Naive thymus-derived CD4-positive, alpha-beta T cell (primary cell): Measurements from ENCODE around the gene E2F3. TPM values are rescaled to one million over a fixed set of nuclear protein-coding genes. Genes with fewer than 3 reads are reported as not detected.
A peak's percentile ranks its signal among the peaks of the same experiment; 100 is the strongest.

Experiments used
- ATAC-seq: fragments of 150-1000 bp; cut with Tn5 transposase; 2 replicates; pipeline ENCODE4 v1.10.0; 2021; ENCODE audit warnings: mild to moderate bottlenecking, moderate library complexity
- CTCF ChIA-PET: fragments of 350-600 bp; sonication (Branson Sonifier 250); formaldehyde crosslinking; loops from one replicate; lab custom pipeline; 2021; ENCODE audit warnings: antibody characterized with exemption; lab: Charles Lee
- POLR2A ChIA-PET: fragments of 350-600 bp; sonication (Branson Sonifier 250); formaldehyde crosslinking; loops from one replicate; lab custom pipeline; 2021; ENCODE audit warnings: antibody characterized with exemption, inconsistent platforms; lab: Charles Lee
- DNase-seq, 9 donors: peaks; one replicate each; pipeline versions ENCODE4 v3.0.0 to v3.0.0-alpha.2; 2020 to 2022; ENCODE audit warnings: mixed read lengths in 1 of 9
- H3K27ac ChIP-seq: one replicate; pipeline ENCODE4 v1.7.0; 2013; ENCODE audit warnings: mild to moderate bottlenecking, low read depth, low read length, moderate library complexity
- H3K27me3 ChIP-seq, 2 donors: one replicate each; pipeline ENCODE4 v1.7.0; 2013; ENCODE audit warnings: low read length in 2 of 2, mild to moderate bottlenecking in 2 of 2, moderate library complexity in 2 of 2; ENCODE audit not compliant: control insufficient read depth in 2 of 2, insufficient read depth in 2 of 2
- H3K36me3 ChIP-seq, 3 experiments: 1 replicate in 2 of 3; 2 replicates in 1 of 3; pipeline ENCODE4 v1.7.0; 2013; ENCODE audit warnings: low read length in 3 of 3, mild to moderate bottlenecking in 3 of 3, moderate library complexity in 1 of 3; ENCODE audit not compliant: insufficient read depth in 3 of 3, control insufficient read depth in 2 of 3
- H3K4me1 ChIP-seq, 2 donors: one replicate each; pipeline ENCODE4 v1.7.0; 2013; ENCODE audit warnings: low read length in 2 of 2, mild to moderate bottlenecking in 2 of 2, moderate library complexity in 1 of 2; ENCODE audit not compliant: control insufficient read depth in 2 of 2, insufficient read depth in 2 of 2
- H3K4me3 ChIP-seq: 2 replicates; pipeline ENCODE4 v1.7.0; 2013; ENCODE audit warnings: mild to moderate bottlenecking, low read length
- H3K9me3 ChIP-seq, 3 experiments: 1 replicate in 2 of 3; 2 replicates in 1 of 3; pipeline ENCODE4 v1.7.0; 2013; ENCODE audit warnings: low read length in 3 of 3; ENCODE audit not compliant: control insufficient read depth in 2 of 3
- H3K27ac Mint-ChIP-seq, 9 donors: one replicate each; pipeline ENCODE4 v1.8.0; 2020 to 2022; ENCODE audit warnings: mixed read lengths in 9 of 9, mild to moderate bottlenecking in 8 of 9, moderate library complexity in 5 of 9, inconsistent platforms in 2 of 9
- H3K27me3 Mint-ChIP-seq, 5 donors: one replicate each; pipeline ENCODE4 v1.8.0; 2021 to 2022; ENCODE audit warnings: mixed read lengths in 5 of 5, mild to moderate bottlenecking in 1 of 5
- H3K36me3 Mint-ChIP-seq, 5 donors: one replicate each; pipeline ENCODE4 v1.8.0; 2020 to 2022; ENCODE audit warnings: mixed read lengths in 5 of 5, mild to moderate bottlenecking in 3 of 5, inconsistent platforms in 1 of 5
- H3K4me1 Mint-ChIP-seq, 7 donors: one replicate each; pipeline ENCODE4 v1.8.0; 2020 to 2022; ENCODE audit warnings: mixed read lengths in 7 of 7, mild to moderate bottlenecking in 3 of 7, inconsistent platforms in 1 of 7
- H3K4me3 Mint-ChIP-seq, 10 donors: one replicate each; pipeline ENCODE4 v1.8.0; 2020 to 2022; ENCODE audit warnings: mild to moderate bottlenecking in 10 of 10, mixed read lengths in 10 of 10, moderate library complexity in 6 of 10, inconsistent platforms in 2 of 10
- H3K9me3 Mint-ChIP-seq, 11 donors: one replicate each; pipeline ENCODE4 v1.8.0; 2020 to 2022; ENCODE audit warnings: mixed read lengths in 11 of 11, mild to moderate bottlenecking in 4 of 11, inconsistent platforms in 1 of 11, moderate library complexity in 1 of 11
- intact Hi-C, 2 donors: fragments of 100-400 bp; cut with micrococcal nuclease; formaldehyde crosslinking; loops; one replicate each; pipeline ENCODE4 v1.15.1; 2023
- polyA plus RNA-seq, 2 donors: library from polyadenylated mRNA; unstranded; fragments of 300-500 nt; fragmentation: Illumina TruSeq; gene quantifications; one replicate each; pipeline ENCODE4 v1.2.3, GENCODE V29; 2021
- total RNA-seq, 6 experiments: library from RNA in 5 of 6; stranded (reverse) in 5 of 6; gene quantifications; 1 replicate in 5 of 6; 2 replicates in 1 of 6; pipeline ENCODE4 v1.2.3 and lab custom pipeline; 2021 to 2026

Gene E2F3
- total and polyA plus RNA-seq, 7 experiments from 2014 or later = 3.0 to 39.2 (median 10.6) TPM

- DNase-seq (no peak), ATAC-seq (no peak)
- no peaks in the 10 kb centered on the region for H3K9me3 ChIP-seq
- Mint-ChIP-seq H3K4me3 (no peak overlapping the region), H3K36me3 (peaks cover 13 to 35% (median 22%) of the 10 kb centered on the region in 5 donors), H3K27me3 (no peaks in the 10 kb centered on the region), H3K4me1 (peaks cover 0 to 13% (median 0%) of the 10 kb centered on the region in 7 donors), H3K9me3 (no peaks in the 10 kb centered on the region), H3K27ac (peak overlapping the region in 1 of 9 donors; percentile 66)
- no peak overlapping the region for H3K27ac ChIP-seq
- CTCF ChIA-PET = no interaction called here
- H3K27me3 ChIP-seq = no peaks in the 10 kb centered on the region
- no peaks in the 10 kb centered on the region for H3K4me1 ChIP-seq
- peaks cover 0 to 10% (median 8%) of the 10 kb centered on the region in 3 experiments for H3K36me3 ChIP-seq
- H3K4me3 ChIP-seq = no peak overlapping the region
- intact Hi-C loops = no loop called here
- POLR2A ChIA-PET = no interaction called here
These were observed 77.4 kb downstream of the E2F3 start for GRCh38 chr6:20479060-20479459.

DNA sequence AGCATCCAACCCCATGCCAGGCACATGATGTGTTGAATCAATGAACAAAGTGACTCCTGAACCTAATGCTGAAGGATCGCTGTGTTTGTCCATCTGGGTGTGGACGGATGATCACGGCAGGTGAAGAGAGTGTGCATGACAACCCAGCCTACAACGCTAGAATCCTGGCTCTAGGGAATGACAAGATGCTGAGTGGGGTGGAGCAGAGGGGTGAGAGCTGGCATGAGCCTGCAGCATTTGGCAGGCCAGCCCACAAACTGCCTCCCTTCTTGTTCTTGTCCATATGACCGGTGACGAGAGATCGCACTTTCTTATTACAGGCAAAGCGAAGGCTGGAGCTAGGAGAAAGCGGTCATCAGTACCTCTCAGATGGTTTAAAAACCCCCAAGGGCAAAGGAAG, 77.8 kb downstream of the E2F3 start:
- ATAC-seq (no peak), DNase-seq (no peak)
- no peaks in the 10 kb centered on the region for H3K9me3 ChIP-seq
- ChIA-PET POLR2A (no interaction called here), CTCF (no interaction called here)
- Mint-ChIP-seq H3K4me1 (peaks cover 0 to 10% (median 0%) of the 10 kb centered on the region in 7 donors), H3K27ac (peak overlapping the region in 1 of 9 donors; percentile 66), H3K36me3 (peaks cover 18 to 40% (median 22%) of the 10 kb centered on the region in 5 donors), H3K27me3 (no peaks in the 10 kb centered on the region), H3K4me3 (no peak overlapping the region), H3K9me3 (no peaks in the 10 kb centered on the region)
- no peak overlapping the region for H3K4me3 ChIP-seq
- no peaks in the 10 kb centered on the region for H3K27me3 ChIP-seq
- no peak overlapping the region for H3K27ac ChIP-seq
- intact Hi-C loops = no loop called here
- no peaks in the 10 kb centered on the region for H3K4me1 ChIP-seq
- H3K36me3 ChIP-seq = peaks cover 0 to 10% (median 8%) of the 10 kb centered on the region in 3 experiments

- no peak for DNase-seq
- no peaks in the 10 kb centered on the region for H3K27me3 ChIP-seq
- Mint-ChIP-seq H3K36me3 (peaks cover 18 to 36% (median 23%) of the 10 kb centered on the region in 5 donors), H3K4me3 (no peak overlapping the region), H3K4me1 (peaks cover 0 to 9% (median 0%) of the 10 kb centered on the region in 7 donors), H3K9me3 (no peaks in the 10 kb centered on the region), H3K27ac (peak overlapping the region in 1 of 9 donors; percentile 11), H3K27me3 (no peaks in the 10 kb centered on the region)
- POLR2A ChIA-PET = interaction anchor here (1.1 kb wide), 1 partner anchor 47 kb away, joined by 3 read pairs; no protein-coding TSS in a partner anchor
- CTCF ChIA-PET = no interaction called here
- H3K4me1 ChIP-seq = no peaks in the 10 kb centered on the region
- peaks cover 0 to 10% (median 8%) of the 10 kb centered on the region in 3 experiments for H3K36me3 ChIP-seq
- intact Hi-C loops = loop anchor here in 1 of 2 donors (10.0 kb wide), 1 partner anchor 76 kb away; the partner anchor contains the start of gene E2F3
- no peak for ATAC-seq
- no peaks in the 10 kb centered on the region for H3K9me3 ChIP-seq
- no peak overlapping the region for H3K27ac ChIP-seq
- H3K4me3 ChIP-seq = no peak overlapping the region
These were observed 79.6 kb downstream of the E2F3 start for GRCh38 chr6:20481281-20481680.

DNA sequence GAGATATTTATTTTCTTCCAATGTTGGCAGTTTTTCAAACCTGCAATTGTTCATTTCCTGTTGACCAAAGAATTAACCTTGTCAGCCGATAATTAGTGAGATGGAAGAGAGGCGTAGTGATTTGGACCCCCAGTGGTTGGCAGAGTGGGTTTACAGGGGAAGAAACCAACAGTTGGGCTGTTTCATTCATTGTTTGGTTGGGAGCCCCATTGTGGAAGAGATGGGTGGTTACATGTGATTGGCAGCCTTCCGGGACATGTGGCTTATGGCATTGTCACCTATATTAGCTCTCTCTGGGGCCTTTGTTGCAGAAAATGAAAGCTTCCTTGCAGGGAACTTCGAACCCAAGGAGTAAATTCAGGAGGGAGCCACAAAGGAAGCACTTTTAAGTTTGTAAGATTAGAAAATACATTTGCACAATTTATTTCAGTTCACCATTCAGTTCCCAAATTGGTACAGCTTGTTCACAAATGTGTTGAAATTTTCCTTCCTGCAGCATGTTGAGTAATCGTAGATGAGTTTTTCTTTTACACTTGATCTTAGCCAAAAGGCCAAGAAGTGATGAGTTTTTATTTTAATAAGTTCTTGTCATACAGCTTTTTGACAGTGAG, 82.3 kb downstream of the E2F3 start:
- ChIA-PET CTCF (no interaction called here), POLR2A (no interaction called here)
- Histone ChIP-seq H3K4me3 (no peak overlapping the region), H3K27me3 (no peaks in the 10 kb centered on the region), H3K27ac (no peak overlapping the region), H3K4me1 (no peaks in the 10 kb centered on the region), H3K36me3 (peaks cover 5 to 16% (median 13%) of the 10 kb centered on the region in 3 experiments), H3K9me3 (no peaks in the 10 kb centered on the region)
- H3K9me3 Mint-ChIP-seq = no peaks in the 10 kb centered on the region
- intact Hi-C loops = loop anchor here in 1 of 2 donors (10.0 kb wide), 1 partner anchor 79 kb away; the partner anchor contains the start of gene E2F3
- peaks cover 0 to 9% (median 0%) of the 10 kb centered on the region in 7 donors for H3K4me1 Mint-ChIP-seq
- H3K27me3 Mint-ChIP-seq = no peaks in the 10 kb centered on the region
- no peak overlapping the region for H3K4me3 Mint-ChIP-seq
- DNase-seq = no peak
- peak overlapping the region in 1 of 9 donors; percentile 11 for H3K27ac Mint-ChIP-seq
- ATAC-seq = no peak
- peaks cover 24 to 58% (median 38%) of the 10 kb centered on the region in 5 donors for H3K36me3 Mint-ChIP-seq

DNA sequence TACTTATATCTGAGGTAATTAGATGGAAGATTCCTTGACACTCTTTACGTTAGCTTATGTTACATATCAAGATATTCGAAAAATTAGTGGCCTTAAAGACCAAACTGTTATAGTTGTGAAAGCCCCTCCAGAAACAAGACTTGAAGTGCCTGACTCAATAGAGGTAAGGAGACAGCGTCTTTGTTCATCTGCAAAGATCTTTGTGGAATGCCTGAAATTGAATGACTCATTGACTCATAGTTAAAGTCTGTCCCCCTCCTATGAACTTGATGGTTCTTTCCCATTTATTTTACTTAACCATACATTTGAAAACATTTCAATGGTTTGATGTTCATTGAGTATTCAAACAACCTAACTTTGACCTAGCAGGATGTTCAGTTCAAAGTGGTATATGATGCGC, 85.0 kb downstream of the E2F3 start:
- ATAC-seq = no peak
- H3K4me1 ChIP-seq = no peaks in the 10 kb centered on the region
- peaks cover 28 to 72% (median 45%) of the 10 kb centered on the region in 5 donors for H3K36me3 Mint-ChIP-seq
- no peaks in the 10 kb centered on the region for H3K9me3 Mint-ChIP-seq
- intact Hi-C loops = loop anchor here in 1 of 2 donors (10.0 kb wide), 1 partner anchor 82 kb away; the partner anchor contains the start of gene E2F3
- DNase-seq = no peak
- no peak overlapping the region for H3K4me3 ChIP-seq
- peaks cover 0 to 7% (median 0%) of the 10 kb centered on the region in 7 donors for H3K4me1 Mint-ChIP-seq
- peaks cover 5 to 21% (median 12%) of the 10 kb centered on the region in 3 experiments for H3K36me3 ChIP-seq
- H3K9me3 ChIP-seq = no peaks in the 10 kb centered on the region
- CTCF ChIA-PET = no interaction called here
- H3K27ac ChIP-seq = no peak overlapping the region
- H3K27ac Mint-ChIP-seq = no peak overlapping the region
- H3K27me3 ChIP-seq = no peaks in the 10 kb centered on the region
- H3K27me3 Mint-ChIP-seq = no peaks in the 10 kb centered on the region
- POLR2A ChIA-PET = interaction anchor here (0.7 kb wide), 1 partner anchor 45 kb away, joined by 3 read pairs; no protein-coding TSS in a partner anchor
- H3K4me3 Mint-ChIP-seq = no peak overlapping the region

DNA sequence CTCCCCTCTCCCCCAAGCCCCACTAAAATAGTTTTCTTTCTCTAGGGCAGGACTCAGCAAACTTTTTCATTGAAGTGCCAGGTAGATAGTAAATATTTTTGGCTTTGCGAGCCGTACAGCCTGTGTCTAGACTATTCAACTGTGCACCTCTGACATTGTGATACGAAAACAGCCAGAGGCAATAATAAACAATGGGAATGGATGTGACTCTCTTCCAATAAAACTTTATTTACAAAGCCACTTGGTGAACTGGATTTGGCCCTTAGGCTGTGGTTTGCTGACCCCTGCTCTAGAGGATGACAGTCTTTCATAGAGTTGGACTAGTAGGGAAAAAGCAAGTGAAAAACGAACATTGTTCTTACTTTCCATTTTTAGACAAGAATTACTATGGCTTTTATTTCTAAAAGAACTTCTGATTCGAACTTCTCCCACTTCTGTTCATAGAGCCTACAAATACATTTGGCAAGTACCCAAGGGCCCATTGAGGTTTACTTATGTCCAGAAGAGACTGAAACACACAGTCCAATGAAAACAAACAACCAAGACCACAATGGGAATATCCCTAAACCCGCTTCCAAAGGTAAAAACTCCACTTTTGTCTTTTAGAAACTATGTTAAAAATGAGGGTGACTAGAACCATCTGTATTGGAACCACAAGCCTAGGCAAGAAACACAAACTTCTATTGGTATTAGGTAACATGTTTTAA, 86.1 kb downstream of the E2F3 start:
- Mint-ChIP-seq H3K4me3 (no peak overlapping the region), H3K4me1 (peaks cover 0 to 7% (median 0%) of the 10 kb centered on the region in 7 donors), H3K27ac (no peak overlapping the region), H3K27me3 (no peaks in the 10 kb centered on the region), H3K36me3 (peaks cover 28 to 67% (median 42%) of the 10 kb centered on the region in 5 donors), H3K9me3 (no peaks in the 10 kb centered on the region)
- H3K4me3 ChIP-seq = no peak overlapping the region
- H3K27me3 ChIP-seq = no peaks in the 10 kb centered on the region
- no peaks in the 10 kb centered on the region for H3K9me3 ChIP-seq
- H3K27ac ChIP-seq = no peak overlapping the region
- CTCF ChIA-PET = no interaction called here
- peaks cover 5 to 18% (median 5%) of the 10 kb centered on the region in 3 experiments for H3K36me3 ChIP-seq
- ATAC-seq (no peak), DNase-seq (no peak)
- no peaks in the 10 kb centered on the region for H3K4me1 ChIP-seq
- POLR2A ChIA-PET = no interaction called here
- intact Hi-C loops = loop anchor here in 1 of 2 donors (10.0 kb wide), 1 partner anchor 83 kb away; the partner anchor contains the start of gene E2F3
